CD4-positive, alpha-beta T cell treated with Interleukin-2 at 100 ng/mL for 4 hours (primary cell): ENCODE data around the gene KYNU.
A peak's percentile ranks its signal among the peaks of the same experiment; 100 is the strongest.
"Not testable (repeated sequence)": the region's sequence is repeated elsewhere in the genome, so short reads cannot be mapped to it uniquely, and the experiment has no call there.

ENCODE experiments used
- DNase-seq: peaks from one replicate; pipeline ENCODE4 v3.0.0-alpha.2; 2020; ENCODE audit warnings: low spot score

The KYNU gene

GRCh38 chr2:142877216-142877838, at the start of gene KYNU:
KYNU (plus strand) TSS chr2:142877664; CDS start chr2:142885368, 7,704 bp downstream.
- no peak for DNase-seq

- no peak for DNase-seq
Measured at GRCh38 chr2:142834021-142834420, 43.4 kb upstream of the KYNU start.

DNA sequence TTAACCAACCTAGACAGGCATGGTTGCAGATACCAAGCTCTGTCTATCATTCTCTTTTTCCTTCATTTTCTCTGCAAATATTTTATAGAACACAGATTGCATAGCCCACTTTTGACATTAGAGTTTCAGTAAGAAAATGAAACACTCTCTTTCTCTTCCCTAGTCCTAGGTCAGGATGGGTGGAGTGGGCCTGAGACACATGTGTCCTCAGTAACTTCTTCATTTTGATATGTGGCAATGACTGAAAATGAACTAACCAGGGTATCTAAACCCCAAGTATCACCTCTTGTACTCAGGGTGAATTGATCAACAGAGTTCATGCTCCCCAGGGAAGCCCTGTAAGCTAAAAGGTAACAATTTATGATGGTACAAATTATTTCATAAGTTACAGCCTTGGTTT, 37.0 kb upstream of the KYNU start:
- no peak for DNase-seq

DNA sequence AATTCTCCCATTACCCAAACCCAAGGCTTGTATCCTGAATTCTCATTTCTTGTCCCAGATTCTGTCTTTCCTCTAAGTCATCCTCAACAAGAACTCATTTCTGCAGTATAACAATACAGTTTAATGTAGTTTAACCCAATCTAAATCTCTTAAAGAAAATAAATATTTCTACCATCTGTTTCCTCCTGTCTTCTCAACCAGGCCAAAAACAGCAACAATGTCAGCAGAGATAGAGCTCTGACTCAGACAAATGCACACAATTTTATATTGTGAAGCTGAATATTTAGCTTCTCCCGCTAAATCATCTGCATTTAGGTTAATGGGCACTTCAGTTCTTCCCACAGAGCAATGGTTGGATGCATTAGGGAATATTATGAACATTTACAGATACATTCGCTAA, 35.7 kb upstream of the KYNU start:
- DNase-seq = no peak

DNA sequence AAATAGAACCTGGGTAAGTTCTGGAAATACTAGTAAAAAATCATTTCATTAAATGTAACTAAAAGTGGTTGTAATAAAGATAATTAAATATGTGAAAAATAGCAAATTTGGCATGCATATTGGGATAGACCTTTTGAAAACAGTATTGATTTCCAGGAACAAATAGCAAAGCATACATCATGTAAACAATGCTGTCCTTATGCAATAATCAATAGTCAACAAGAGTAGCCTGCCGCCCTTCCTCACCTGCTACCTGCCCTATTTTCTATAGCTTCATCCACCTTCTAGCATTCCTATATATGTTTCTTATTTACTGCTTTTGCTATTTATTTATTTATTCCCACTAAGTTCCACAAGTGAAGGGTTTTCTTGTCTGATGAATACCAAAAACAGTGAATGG, 35.1 kb upstream of the KYNU start:
- DNase-seq = no peak

- DNase-seq = no peak
Measured at GRCh38 chr2:142843731-142844130, 33.7 kb upstream of the KYNU start.

DNA sequence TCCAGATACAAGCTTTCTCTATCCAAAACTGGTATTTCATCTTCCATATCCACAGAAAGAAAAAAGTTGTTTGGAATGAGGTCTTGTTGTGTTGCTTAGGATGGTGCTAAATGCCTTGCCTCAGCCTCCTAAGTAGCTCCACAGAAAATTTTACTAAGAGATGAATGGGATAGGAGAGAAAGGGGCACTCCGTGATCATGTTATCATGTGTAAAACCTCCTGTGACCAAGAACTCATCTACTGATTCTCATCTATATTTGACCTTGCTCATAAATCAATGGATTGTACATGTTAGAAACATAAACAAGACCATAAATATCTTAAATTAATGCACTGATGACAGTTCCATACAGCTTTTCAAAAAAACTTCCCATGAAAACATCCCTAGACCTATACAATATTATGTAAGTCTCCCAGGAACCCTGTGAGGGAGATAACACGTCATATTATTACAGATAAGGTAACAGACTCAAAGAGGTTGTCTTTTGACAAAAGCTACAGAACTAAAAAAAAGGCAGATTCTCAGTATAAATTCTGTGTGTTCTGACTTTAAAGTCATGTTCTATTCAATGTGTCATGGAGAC, 29.3 kb upstream of the KYNU start:
- no peak for DNase-seq

DNA sequence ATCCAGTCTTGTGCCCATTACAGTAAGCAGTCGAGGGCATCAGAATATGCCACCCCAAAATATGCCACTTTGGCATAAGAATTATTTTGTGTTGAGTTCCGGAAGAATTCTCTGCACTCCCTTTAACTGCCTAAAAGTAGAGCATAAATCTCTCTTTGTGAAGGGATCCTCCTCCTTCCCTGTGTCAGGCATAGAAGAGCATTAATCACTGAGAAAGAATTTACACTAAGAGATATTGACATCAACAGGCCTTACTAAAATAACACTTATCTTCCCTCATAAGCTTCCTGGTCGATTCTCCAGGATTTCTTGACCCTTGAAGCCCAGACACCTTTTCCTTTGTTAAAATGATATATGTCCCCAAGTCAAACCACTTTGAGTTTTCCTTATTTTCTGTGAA, 27.6 kb upstream of the KYNU start:
- no peak for DNase-seq

DNA sequence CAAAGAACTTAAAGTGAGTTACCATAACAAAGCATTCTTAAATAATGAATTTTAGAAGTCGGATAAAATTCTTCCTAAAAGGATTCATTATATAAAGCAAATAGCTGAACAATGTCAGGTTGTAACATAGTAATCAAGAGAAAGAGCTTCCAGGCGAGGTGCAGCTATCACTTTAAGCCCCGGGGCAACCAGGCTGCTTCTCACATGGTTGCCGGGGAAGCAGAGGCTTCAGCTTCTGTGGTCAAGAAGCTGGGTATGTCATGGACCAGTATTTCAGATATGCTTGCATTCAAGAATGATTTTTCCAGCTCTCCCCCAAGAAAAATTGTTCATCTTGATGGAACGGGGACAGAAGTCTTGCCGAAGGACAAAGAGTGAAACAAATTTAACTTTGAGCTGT, 23.6 kb upstream of the KYNU start:
- no peak for DNase-seq

- DNase-seq = no peak
Measured at GRCh38 chr2:142857256-142858164, 20.0 kb upstream of the KYNU start.

GRCh38 chr2:142858961-142859360, 18.5 kb upstream of the KYNU start:
- no peak for DNase-seq

DNA sequence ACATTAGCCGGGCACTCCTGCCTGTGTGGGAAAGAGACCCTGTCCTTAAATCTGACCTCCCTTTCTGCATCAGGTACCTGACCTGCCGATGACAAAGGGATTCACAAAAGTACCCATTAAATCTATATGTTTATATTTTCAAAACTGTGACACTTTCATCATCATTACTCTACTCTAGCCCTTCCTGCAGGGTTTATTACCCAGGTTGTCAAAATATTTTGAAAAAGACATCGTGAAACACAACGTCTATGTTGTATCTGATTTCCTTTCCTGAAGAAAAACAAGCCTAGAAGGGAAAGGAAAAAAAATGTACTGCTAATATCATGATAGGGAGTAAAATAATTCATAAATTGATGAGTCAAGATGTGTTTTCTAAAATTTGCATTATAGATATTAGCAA, 15.2 kb upstream of the KYNU start:
- no peak for DNase-seq

DNA sequence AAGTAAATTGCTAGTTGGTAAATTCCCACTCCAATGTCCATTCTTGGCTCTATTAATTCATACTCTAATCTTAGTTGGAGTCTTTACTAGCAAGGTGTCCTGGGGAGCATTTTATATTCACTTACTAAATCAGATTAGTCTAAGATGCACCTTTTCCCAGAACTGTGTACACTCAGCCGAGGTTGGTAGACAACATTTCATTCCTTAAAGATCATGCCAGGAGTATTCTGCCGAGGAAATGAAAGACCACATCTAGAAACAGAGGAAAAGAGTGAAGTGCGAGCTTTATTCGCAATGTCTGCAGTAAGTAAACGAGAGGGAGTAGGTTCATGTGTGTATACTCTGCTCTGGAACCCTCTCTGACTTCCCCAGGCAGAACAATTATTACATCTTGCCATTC, 14.6 kb upstream of the KYNU start:
- DNase-seq = no peak

DNA sequence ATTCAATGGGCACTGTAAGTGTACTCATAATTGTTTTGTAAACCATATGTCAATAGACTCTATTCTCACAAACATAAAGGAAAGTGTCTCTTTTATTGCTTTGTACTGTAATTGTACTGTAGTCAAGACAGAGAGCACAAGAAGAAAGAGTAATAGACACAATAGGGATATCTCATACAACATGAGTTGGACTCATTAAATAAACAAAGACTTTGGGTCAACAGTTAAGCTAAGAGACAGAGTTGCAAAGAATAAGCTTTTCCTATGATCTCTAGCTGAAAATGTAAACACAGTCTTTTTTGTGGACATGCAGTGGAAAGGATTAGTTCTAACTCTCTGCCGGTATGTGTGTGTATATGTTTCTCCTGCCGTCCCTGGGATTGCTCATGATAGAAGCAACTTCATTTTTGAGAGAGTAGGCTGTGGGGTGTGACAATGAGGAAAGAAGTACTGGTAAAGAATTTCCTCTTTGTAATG, 13.9 kb upstream of the KYNU start:
- no peak for DNase-seq

DNA sequence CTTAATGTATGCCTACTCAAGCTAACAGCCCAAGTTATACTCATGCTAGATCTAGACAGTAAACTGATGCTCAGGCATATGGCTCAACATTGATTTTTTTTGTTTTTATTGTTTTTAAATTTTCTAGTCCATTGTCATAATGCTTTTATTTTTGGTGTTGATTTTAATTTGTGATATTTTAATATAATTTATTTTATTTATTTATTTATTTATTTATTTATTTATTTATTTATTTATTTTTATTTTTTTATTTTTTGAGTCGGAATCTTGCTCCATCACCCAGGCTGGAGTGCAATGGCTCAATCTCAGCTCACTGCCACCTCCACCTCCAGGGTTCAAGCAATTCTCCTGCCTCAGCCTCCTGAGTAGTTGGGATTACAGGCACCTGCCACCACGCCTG, 12.9 kb upstream of the KYNU start:
- not testable (repeated sequence) for DNase-seq

- DNase-seq = no peak
Measured at GRCh38 chr2:142865924-142866323, 11.5 kb upstream of the KYNU start.

DNA sequence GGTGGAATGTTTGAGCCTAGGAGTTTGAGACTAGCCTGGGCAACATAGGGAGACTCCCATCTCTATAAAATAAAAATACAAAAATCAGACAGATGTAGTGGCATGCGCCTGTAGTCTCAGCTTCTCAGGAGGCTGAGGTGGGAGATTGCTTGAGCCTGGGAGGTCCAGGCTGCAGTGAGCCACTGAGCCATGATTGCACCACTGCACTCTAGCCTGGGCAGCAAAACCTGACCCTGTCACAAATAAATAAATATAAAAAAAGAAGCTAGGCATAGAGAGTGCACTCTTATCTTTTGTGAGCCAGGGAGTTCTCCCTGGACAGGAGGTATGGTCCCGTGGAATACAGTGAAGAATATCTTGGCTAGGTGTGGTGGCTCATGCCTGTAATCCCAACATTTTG, 11.0 kb upstream of the KYNU start:
- DNase-seq = no peak

- DNase-seq = no peak
Measured at GRCh38 chr2:142867136-142867535, 10.3 kb upstream of the KYNU start.

DNA sequence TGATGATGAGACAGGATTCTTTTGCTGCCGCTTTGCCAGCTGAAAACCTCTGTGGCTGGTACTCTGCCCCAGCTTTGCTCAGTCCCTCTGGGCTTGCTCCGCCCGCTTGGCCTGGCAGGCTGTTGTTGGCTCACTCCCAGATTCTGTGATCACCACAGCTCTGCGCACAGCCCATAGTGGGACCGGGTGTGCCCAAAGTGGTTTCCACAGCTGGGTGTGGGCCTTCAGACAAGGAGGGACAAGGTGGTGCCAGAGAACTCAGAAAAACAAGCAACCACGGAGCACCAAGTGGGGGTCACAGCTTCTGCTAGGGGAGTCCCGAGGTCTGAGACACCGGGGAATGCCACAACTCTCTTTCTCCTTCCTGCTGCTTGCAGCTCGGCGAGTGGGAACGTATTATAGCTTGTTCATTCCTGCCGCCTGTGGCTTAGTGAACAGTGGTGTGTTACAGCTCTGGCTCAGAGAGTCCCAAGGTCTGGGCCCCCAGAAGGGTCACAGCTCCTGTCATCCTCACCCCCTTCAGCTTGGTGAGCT, 9.2 kb upstream of the KYNU start:
- peak; percentile 18 for DNase-seq

- DNase-seq = not testable (repeated sequence)
Measured at GRCh38 chr2:142869065-142869460, 8.4 kb upstream of the KYNU start.

DNA sequence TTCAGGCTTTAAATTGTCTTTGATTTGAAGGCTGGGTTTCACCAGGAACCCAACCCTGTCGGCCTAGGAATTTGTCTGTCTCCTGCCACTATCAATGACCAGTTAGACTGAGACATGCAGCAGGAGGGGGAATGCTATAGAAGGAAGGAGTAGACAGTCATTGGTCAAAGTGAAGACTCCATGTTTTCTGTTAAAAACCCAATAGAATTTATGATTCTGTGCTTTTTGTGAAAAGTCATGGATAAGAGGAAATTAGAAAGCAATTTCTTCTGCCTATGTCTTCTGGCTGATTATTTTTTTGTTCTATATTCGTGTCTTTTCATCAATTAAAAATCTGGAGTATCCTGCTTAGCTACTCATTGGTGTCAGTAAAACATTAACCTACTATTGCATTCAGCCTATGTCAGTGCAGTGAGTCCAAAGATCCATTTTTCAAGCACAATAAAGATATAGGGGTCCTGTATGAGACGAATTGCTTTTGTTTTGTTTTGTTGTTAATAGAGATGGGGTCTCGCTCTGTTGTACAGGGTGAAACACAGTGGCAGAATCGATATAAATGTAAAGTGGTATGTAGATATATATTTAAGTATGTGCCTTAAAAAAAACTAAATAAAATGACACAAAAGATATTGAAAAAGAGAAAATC, 7.9 kb upstream of the KYNU start:
- DNase-seq = no peak

DNA sequence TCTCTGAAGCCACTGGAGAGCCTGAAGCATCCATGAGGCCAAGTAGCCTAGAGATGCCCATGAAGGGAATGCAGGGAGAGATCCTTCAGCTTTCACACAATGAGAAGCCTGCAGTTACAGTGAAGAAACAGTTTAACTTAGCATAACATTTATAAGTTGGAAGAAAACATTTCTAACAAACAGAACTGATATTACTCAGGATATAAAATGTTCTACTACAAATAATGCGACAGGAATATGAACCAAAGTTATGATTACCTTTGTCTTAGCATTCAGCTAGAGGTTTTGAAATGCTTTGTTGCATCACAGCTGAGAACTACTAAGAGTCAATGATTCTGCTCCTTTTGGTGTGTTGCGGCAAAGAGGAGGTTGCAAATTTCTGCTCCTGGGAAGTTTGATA, 6.9 kb upstream of the KYNU start:
- no peak for DNase-seq
